HG03457 (cell line): ENCODE results near the gene TAPT1.

Source experiments
- ATAC-seq: cut with Tn5 transposase; IDR thresholded peaks from one replicate; pipeline ENCODE4 v1.9.1; 2021; ENCODE audit warnings: moderate number of reproducible peaks; ENCODE audit not compliant: unreplicated experiment

TAPT1 gene

DNA sequence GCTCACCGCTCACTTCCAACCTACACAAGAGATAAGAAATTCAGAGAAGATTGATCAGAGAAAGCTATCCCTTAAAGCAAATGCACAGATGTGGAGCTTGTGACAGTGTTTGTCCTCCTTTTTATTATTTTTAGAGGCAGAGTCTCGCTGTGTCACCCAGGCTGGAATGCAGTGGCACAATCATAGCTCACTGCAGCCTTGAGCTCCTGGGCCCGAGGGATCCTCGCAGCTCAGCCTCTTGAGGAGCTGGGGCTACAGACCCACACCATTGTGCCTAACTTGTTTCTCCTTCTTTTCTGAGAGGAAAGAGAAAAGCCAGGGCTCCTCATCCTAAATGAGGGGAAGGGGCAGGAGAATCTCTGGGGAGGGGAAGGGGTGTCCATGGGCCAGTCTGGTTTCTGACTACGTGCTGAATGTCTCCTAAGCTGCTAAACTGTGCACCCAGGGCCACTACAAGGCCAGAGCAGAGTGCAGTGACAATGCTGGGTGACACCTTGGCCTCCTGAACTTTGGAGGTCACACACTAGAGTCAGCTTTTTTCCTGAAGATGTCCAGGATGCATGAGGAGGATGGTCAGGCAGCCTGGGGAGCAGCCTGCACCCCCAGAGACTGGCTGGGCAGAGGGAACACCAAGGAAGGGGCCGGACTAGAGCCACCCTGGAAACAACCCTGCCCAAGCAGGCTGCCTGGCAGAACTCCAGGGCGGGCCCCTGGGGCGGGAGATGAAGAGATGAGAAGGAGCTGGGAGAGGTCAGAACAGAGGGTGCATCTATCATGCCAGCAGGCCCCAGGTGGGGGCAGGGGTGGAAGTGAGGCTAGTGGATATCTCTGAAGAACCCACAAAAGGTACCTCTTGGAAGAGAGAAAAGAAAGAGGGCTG lies 87.0 kb downstream of the TAPT1 start:
- ATAC-seq: no peak

GRCh38 chr4:16136827-16137226 lies 89.4 kb downstream of the TAPT1 start:
- ATAC-seq: no peak

DNA sequence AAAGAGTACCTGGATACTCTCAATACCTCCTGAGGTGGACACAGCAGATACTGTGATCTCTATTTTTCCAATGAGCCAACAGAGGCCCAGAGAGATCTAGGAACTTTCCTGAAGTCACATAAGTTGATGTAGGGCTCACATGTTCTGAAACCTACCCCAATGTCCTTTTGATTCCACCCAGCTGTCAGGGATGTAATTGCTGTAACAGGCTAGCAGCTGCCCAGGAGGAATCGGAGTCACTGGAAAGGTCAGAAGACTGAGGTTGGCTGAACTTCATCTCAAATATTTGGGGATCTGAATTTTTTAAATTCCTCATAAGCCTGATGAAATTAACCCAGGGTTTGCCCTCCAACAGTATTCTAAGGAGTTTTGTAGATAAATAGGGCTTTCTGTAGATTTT lies 90.0 kb downstream of the TAPT1 start:
- ATAC-seq: no peak

DNA sequence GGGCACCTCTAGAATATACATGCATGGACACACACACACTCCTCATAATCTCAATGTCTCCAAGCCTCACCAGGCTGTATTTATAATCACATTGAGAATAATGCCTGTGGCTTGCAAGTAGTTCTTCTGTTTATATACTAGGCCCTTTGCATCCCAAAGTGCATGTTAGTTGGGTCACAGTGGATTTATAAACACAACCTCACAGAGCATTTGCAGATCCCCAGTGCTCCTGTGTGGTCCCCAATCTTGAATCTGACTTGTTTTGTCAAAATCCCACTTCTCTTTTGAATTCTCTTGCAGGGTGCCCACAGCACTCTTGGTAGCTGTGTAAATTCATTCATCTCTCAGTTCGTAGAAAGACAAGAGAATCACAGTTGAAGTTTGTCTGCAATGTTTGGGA lies 92.9 kb downstream of the TAPT1 start:
- no peak for ATAC-seq

- ATAC-seq: no peak
These were observed 95.0 kb downstream of the TAPT1 start for GRCh38 chr4:16131293-16131692.

DNA sequence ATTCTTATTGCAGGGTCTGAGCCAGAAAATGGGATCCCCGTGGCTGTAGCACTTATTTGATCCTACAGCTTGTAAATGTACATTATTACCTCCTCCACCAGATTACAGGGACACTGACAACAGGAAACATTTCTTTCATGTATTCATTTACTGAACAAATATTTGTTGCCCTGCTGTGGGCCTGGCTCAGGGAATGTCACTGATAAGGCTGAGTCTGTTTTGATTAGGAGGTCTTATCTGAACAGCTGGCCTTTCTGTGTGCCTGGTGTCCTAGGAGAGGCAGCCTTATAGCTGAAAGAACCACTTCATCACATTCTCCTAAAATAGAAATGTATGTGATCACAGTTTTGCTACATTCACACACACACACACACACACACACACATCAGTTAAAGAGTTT lies 96.9 kb downstream of the TAPT1 start:
- no peak for ATAC-seq

DNA sequence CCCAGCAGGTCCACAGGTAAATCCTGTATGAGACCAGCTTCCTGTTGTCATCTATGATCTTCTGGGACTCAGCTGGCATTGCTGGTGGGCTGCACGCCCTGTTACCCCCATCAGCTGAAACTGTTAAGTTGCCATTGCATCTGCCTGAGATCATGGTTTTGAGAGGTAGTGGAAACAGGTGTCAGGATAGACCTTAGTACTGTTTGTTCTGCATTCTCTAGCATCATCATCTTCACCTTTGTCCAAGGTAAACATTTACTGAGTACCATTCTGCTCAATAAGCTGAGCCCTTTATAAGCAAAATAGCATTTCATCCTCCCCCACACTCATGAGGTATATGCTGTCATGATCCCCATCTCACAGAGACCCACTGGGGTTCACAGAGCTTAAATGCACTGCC lies 99.6 kb downstream of the TAPT1 start:
- ATAC-seq: no peak

GRCh38 chr4:16125571-16126445 lies 100.5 kb downstream of the TAPT1 start:
- no peak for ATAC-seq

- no peak for ATAC-seq
These were observed 102.0 kb downstream of the TAPT1 start for GRCh38 chr4:16124232-16124631.

GRCh38 chr4:16123356-16124084 lies 102.8 kb downstream of the TAPT1 start:
- no peak for ATAC-seq

DNA sequence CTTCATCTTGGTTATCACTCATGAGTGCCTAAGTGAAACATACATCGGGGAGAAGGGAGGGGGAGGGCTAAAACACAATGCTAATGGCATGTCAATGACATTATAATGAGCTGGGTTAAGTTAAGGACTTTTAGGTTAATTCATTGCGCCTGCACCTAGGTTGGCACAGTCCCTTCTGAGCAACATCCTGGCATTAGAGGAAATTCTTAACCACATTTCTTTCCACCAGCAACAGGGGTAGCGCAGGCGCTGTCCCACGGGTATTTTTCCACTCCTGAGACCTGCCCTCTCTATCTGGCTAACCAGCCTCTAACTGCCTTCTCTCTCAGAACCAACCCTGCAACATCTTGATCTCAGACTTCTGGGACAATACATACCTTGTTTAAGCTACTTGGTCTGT lies 103.5 kb downstream of the TAPT1 start:
- peak; percentile 55 for ATAC-seq

- ATAC-seq: no peak
These were observed 104.0 kb downstream of the TAPT1 start for GRCh38 chr4:16122308-16122711.

- ATAC-seq: no peak
These were observed 105.6 kb downstream of the TAPT1 start for GRCh38 chr4:16120720-16121119.

- ATAC-seq: no peak
These were observed 106.3 kb downstream of the TAPT1 start for GRCh38 chr4:16119981-16120380.

DNA sequence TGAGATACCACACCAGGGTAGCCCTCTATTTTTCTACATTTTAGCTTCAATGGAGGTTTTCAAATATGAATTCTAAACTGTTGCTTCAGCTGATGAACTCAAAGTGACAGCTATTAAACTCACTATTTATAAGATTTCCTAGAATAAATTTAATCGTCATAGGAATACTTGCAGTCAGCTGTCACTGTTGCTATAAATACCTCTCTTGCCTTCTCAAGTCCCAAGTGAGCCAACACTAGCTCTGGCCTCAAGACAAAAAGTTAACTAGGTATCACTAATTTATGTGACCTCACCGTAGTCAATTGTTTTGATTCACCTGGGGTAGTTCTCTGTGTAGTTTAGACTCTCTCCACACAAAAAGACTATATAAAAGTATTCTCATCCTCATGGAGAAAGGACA lies 108.2 kb downstream of the TAPT1 start:
- no peak for ATAC-seq

- ATAC-seq: no peak
These were observed 109.1 kb downstream of the TAPT1 start for GRCh38 chr4:16117164-16117563.

GRCh38 chr4:16116493-16116990 lies 109.7 kb downstream of the TAPT1 start:
- ATAC-seq: no peak

GRCh38 chr4:16116019-16116418 lies 110.3 kb downstream of the TAPT1 start:
- ATAC-seq: no peak

- no peak for ATAC-seq
These were observed 111.7 kb downstream of the TAPT1 start for GRCh38 chr4:16114546-16114945.

GRCh38 chr4:16113741-16114140 lies 112.5 kb downstream of the TAPT1 start:
- ATAC-seq: no peak

GRCh38 chr4:16111533-16111932 lies 114.7 kb downstream of the TAPT1 start:
- no peak for ATAC-seq
